Measurements from ENCODE around the gene EYS. TPM values are rescaled to one million over a fixed set of nuclear protein-coding genes. Genes with fewer than 3 reads are reported as not detected.

The EYS gene
- polyA plus RNA-seq, 6 donors from 2014 or later: 0.06 to 0.18 (median 0.07) TPM; not detected in 1

DNA sequence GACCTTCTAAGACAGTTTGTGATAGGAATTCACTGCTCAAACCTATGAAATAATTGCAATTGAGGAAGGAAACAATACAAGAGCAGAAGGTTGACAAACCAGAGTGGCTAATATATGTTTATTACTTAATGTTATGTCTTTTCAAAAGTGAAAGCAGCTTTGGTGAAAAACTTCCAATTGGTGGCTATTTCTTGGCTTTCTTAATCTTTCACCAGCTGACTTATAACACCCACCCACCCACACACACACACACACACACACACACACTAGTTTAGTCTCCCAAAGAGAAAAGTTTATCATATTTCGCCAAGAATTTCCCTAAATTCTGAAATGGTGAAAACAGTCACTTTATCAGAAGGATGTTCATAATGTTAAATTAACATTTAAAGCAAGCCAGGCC lies 583.5 kb downstream of the EYS start:
- Mint-ChIP-seq H3K9me3 (peaks cover 0 to 11% (median 3%) of the 10 kb centered on the region in 7 donors), H3K27me3 (no peaks in the 10 kb centered on the region), H3K4me3 (no peak overlapping the region), H3K4me1 (no peaks in the 10 kb centered on the region), H3K36me3 (no peaks in the 10 kb centered on the region), H3K27ac (no peak overlapping the region)
- DNase-seq (no peak), ATAC-seq (ENCODE audit: low read depth in 2 of 2) (no peak)

DNA sequence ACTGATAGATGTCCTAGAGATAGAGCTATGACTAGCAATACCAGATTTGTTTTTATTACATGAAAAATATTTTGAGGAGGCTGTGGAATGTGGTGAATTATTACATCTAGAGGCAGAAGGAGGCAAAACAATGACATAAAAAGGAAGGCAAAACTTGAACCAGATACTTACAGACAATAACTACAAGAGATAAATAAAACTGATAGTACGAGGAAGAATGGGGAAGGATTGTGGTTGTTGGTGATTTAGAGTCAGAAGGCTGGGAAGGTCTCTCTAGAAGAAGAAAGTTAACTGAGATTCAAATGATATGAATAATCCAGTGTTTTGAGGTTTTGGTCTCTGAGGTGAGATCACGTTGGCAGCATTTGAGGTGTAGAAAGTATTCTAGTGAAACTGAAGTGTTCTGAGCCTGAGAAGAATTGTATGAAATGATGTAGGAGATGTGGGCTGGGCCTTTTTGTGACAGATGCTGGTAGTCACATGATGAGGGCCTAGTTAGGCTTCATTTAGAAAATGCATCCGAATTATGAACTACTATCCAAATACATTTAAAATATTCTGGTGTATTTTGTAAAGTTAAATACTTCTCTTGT lies 589.1 kb downstream of the EYS start:
- H3K4me1 Mint-ChIP-seq: no peaks in the 10 kb centered on the region
- peaks cover 0 to 12% (median 3%) of the 10 kb centered on the region in 7 donors for H3K9me3 Mint-ChIP-seq
- no peak for DNase-seq
- H3K27me3 Mint-ChIP-seq: no peaks in the 10 kb centered on the region
- no peak overlapping the region for H3K27ac Mint-ChIP-seq
- no peaks in the 10 kb centered on the region for H3K36me3 Mint-ChIP-seq
- no peak for ATAC-seq (ENCODE audit: low read depth in 2 of 2)
- no peak overlapping the region for H3K4me3 Mint-ChIP-seq

DNA sequence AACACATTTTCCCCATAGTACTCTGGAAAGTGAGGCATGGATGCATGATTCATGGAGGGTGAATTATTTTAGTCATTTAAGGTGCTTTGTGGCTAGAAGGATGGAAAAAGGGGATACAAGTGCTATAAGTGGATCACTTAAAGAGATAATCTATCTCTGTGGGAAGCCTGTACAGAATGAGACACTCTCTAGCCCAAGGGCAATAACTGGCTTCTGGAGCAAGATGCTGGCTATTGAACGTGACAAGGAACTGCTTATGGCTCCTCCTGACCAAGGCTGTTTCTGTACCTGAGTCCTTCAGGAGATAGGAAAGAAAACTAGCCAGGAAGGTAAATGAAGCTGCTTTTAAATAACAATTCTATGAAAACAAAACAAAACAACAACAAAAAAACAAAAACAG lies 590.7 kb downstream of the EYS start:
- peaks cover 0 to 12% (median 3%) of the 10 kb centered on the region in 7 donors for H3K9me3 Mint-ChIP-seq
- no peak for DNase-seq

DNA sequence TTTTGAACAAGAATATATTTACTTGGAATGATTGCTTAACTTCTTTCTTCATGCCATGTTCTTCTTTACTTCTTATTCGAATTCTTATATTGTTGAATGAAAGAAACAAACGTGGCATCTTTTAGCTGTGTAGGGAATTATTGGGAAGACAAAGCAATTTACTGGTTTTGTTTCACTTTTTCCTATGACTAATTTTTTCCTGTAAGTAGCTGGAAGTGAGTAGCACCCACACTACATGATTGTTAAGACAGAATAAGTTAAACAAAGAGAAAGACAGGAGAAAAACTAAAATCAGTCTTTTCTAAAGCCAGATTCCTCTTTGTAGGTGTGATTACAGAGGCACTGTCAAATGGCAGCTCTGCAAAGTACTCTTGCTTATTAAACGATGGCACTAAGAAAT lies 593.4 kb downstream of the EYS start:
- Mint-ChIP-seq H3K27ac (no peak overlapping the region), H3K9me3 (peaks cover 0 to 5% (median 0%) of the 10 kb centered on the region in 7 donors), H3K4me3 (no peak overlapping the region), H3K4me1 (no peaks in the 10 kb centered on the region), H3K36me3 (no peaks in the 10 kb centered on the region), H3K27me3 (no peaks in the 10 kb centered on the region)
- ATAC-seq (ENCODE audit: low read depth in 2 of 2) (no peak), DNase-seq (no peak)

More for the DNA sequence above, 590.7 kb downstream of the EYS start:
- Mint-ChIP-seq H3K4me3 (no peak overlapping the region), H3K36me3 (no peaks in the 10 kb centered on the region), H3K4me1 (no peaks in the 10 kb centered on the region), H3K27ac (no peak overlapping the region), H3K27me3 (no peaks in the 10 kb centered on the region)
- no peak for ATAC-seq (ENCODE audit: low read depth in 2 of 2)

DNA sequence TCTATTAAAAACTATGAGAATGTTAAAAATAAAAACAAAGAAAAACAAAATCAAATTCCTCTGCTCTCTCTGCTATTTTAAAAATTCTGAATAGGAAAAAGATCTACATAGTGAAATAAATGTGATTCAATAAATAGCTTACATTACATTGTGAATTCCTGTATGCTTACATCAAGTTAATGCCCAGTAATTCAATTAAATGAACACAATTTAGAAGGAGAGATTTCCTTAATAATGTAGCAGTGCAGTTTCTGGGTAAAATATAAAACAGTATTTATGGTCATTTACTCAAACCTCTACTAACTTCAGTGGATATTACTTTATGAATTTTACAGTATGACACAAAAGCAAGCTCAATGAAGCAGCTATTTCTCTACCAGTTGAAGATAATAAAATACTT lies 594.6 kb downstream of the EYS start:
- DNase-seq: no peak
- Mint-ChIP-seq H3K4me1 (no peaks in the 10 kb centered on the region), H3K4me3 (no peak overlapping the region), H3K27ac (no peak overlapping the region), H3K36me3 (no peaks in the 10 kb centered on the region), H3K9me3 (peaks cover 0 to 3% (median 0%) of the 10 kb centered on the region in 7 donors), H3K27me3 (no peaks in the 10 kb centered on the region)
- ATAC-seq (ENCODE audit: low read depth in 2 of 2): no peak

DNA sequence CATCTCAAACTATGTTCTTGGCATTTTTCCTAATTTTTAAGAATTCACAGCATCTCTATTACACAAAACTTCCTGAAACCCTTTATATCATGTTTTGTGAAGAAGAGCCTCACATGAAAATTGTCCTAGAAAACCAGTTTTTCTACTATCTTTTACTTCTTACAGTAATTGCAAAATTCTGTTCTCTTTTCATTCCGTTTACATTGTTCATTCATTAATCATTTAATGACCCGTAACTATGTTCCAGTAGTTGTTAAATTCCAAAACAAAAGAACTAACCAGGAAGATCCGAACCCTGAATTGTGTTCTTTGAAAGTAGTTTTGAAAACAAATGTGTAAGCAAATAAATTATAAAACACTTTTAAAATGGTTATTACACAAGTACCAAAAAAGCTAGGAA lies 597.0 kb downstream of the EYS start:
- DNase-seq: no peak
- no peak overlapping the region for H3K27ac Mint-ChIP-seq
- H3K4me3 Mint-ChIP-seq: no peak overlapping the region
- H3K27me3 Mint-ChIP-seq: no peaks in the 10 kb centered on the region
- H3K9me3 Mint-ChIP-seq: peaks cover 0 to 3% (median 0%) of the 10 kb centered on the region in 7 donors
- ATAC-seq (ENCODE audit: low read depth in 2 of 2): no peak
- H3K36me3 Mint-ChIP-seq: no peaks in the 10 kb centered on the region
- no peaks in the 10 kb centered on the region for H3K4me1 Mint-ChIP-seq

DNA sequence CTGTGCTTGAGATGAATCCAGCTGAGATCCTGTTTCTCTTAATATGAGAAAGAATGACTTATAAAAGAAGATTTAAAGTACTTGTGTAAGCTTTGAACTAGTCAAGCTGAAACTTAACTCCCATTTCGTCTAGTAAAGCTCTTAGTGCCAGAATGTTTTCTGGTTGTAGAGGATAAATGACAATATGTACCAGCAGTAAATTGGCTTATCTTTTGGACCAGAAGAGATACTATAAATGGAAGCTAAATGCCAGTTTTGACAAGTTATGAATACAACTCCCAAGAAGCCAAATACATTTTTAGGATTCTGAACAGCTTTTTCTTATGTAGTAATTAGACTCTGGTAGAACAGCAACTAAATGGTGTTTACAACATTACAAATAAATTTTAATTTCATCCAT lies 608.7 kb downstream of the EYS start:
- DNase-seq (no peak), ATAC-seq (ENCODE audit: low read depth in 2 of 2) (no peak)
- Mint-ChIP-seq H3K27ac (no peak overlapping the region), H3K4me1 (no peaks in the 10 kb centered on the region), H3K9me3 (peaks cover 0 to 4% (median 0%) of the 10 kb centered on the region in 7 donors), H3K4me3 (no peak overlapping the region), H3K36me3 (no peaks in the 10 kb centered on the region), H3K27me3 (no peaks in the 10 kb centered on the region)

DNA sequence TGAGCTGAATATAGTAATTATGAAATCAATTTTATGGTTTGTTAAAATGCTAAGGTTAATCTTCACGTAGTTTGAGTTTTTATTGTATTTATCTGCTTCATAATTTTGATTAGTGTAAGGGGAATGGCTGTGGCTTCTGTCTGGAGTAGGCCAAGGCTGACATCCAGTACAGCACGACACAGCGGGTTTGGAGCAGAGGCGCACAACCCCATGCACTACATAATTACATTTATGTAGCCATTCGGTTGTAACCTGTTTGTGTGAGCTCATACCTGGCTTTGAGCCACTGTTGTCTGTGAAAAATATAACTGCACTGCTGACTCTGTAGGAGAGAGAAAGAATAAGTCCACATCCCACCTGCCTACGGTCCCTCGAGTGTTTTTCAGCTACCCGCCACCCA lies 615.5 kb downstream of the EYS start:
- H3K4me1 Mint-ChIP-seq: no peaks in the 10 kb centered on the region
- H3K36me3 Mint-ChIP-seq: no peaks in the 10 kb centered on the region
- no peak overlapping the region for H3K27ac Mint-ChIP-seq
- DNase-seq: no peak
- H3K9me3 Mint-ChIP-seq: peaks cover 3 to 20% (median 6%) of the 10 kb centered on the region in 7 donors
- no peaks in the 10 kb centered on the region for H3K27me3 Mint-ChIP-seq
- ATAC-seq (ENCODE audit: low read depth in 2 of 2): no peak
- H3K4me3 Mint-ChIP-seq: no peak overlapping the region

DNA sequence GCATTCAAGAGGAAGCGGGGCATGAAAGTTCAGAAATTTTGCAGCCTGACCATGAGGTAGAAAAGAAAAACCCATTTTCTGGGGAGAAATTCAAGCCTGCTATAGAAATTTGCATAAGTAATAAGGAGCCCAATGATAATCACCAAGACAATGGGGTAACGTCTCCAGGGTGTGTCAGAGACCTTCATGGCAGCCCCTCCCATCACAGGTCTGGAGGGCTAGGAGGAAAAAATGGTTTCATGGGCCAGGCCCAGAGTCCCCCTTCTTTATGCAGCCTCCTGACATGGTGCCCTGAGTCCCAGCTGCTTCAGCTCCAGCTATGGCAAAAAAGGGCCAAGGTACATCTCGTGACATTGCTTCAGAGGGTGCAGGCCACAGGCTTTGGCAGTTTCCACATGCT lies 618.5 kb downstream of the EYS start:
- DNase-seq: no peak
- Mint-ChIP-seq H3K4me3 (no peak overlapping the region), H3K9me3 (peaks cover 3 to 20% (median 10%) of the 10 kb centered on the region in 7 donors), H3K27me3 (no peaks in the 10 kb centered on the region), H3K27ac (no peak overlapping the region), H3K36me3 (no peaks in the 10 kb centered on the region), H3K4me1 (no peaks in the 10 kb centered on the region)
- no peak for ATAC-seq (ENCODE audit: low read depth in 2 of 2)

DNA sequence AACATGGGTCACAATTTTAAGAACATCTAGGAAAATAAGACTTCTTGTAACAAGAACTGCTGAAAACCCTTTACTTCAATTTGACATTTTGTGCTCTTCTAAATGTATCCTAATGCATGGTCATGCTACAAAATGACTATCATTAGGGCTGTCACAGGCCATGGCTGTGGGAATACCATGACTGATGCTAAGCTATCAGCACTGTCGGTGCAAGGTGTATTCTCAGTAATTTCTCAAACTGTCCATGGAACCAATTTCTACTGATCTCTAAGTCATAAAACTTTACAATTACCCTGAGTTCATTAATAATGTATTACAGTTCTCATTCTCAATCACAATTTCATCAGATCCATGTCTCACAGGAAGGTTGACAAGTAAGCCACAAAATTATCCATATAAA lies 625.3 kb downstream of the EYS start:
- Mint-ChIP-seq H3K9me3 (peaks cover 0 to 4% (median 2%) of the 10 kb centered on the region in 7 donors), H3K4me3 (no peak overlapping the region), H3K36me3 (no peaks in the 10 kb centered on the region), H3K27ac (no peak overlapping the region), H3K27me3 (no peaks in the 10 kb centered on the region), H3K4me1 (no peaks in the 10 kb centered on the region)
- no peak for DNase-seq
- no peak for ATAC-seq (ENCODE audit: low read depth in 2 of 2)

DNA sequence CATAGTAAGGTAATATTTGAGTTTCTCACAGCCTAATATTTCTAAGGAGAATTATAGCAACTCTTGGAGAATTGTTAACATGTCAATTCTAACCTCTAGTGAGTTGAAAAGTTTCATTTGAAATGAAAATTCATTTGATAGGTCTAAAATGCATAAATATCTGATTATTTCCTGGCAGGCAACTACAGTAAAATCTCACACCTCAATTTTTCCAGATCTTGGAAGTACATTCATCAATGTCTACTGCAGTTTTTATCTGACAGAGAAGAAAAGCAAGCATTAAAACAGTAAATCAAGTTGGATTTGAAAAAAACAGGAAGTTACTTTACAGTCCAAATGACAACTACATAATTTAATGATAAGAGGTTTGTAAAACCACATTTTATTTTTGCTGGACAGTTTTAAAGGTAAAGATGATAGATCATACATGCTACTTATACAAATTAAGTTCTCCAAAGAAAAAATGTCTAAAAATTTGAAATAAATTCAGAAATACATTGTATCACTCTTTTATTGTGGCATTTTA lies 631.3 kb downstream of the EYS start:
- Mint-ChIP-seq H3K36me3 (no peaks in the 10 kb centered on the region), H3K4me1 (no peaks in the 10 kb centered on the region), H3K9me3 (peaks cover 0 to 5% (median 2%) of the 10 kb centered on the region in 7 donors), H3K4me3 (no peak overlapping the region), H3K27me3 (no peaks in the 10 kb centered on the region), H3K27ac (no peak overlapping the region)
- ATAC-seq (ENCODE audit: low read depth in 2 of 2) (no peak), DNase-seq (no peak)

DNA sequence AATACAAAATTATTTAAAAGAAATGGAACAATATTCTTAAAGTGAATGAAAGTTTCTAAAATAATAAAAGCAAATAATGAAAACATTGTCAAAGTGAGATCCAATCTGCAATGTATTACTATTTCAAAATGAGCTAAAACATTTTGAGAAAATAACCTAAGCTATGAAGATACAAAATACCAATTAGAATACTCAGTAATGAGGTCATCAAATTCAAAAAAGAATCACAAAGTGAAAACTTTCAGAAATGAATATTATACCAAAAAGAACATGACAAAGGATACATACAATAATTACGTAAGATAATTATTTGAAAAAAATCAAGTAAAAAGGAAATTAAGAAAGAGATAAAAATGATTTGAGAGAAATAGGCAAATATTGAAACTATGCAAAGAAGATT lies 634.5 kb downstream of the EYS start:
- DNase-seq (no peak), ATAC-seq (ENCODE audit: low read depth in 2 of 2) (no peak)
- no peak overlapping the region for H3K27ac Mint-ChIP-seq
- no peaks in the 10 kb centered on the region for H3K27me3 Mint-ChIP-seq
- H3K36me3 Mint-ChIP-seq: no peaks in the 10 kb centered on the region
- H3K9me3 Mint-ChIP-seq: peaks cover 0 to 17% (median 2%) of the 10 kb centered on the region in 7 donors
- H3K4me1 Mint-ChIP-seq: no peaks in the 10 kb centered on the region
- no peak overlapping the region for H3K4me3 Mint-ChIP-seq

DNA sequence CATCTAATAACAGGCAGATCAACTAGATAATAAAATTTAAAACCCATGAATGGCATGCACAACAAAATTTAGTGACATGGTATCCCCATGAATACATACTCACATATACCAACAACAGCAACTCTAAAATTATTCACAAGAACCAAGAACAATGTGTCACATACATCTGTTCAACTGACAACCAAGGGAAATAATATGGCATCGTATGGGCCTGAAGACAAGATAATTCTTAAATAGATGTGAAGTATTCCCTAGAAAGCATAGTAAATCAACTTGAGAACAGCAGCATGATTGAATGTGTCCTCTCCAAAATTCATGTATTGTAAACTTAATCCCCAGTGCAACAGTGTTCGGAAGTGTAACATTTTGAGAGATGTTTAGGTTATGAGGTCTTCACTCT lies 635.5 kb downstream of the EYS start:
- no peaks in the 10 kb centered on the region for H3K4me1 Mint-ChIP-seq
- no peaks in the 10 kb centered on the region for H3K27me3 Mint-ChIP-seq
- no peaks in the 10 kb centered on the region for H3K36me3 Mint-ChIP-seq
- DNase-seq: no peak
- H3K27ac Mint-ChIP-seq: peak overlapping the region in 1 of 6 donors; percentile 30
- peaks cover 0 to 17% (median 3%) of the 10 kb centered on the region in 7 donors for H3K9me3 Mint-ChIP-seq
- no peak overlapping the region for H3K4me3 Mint-ChIP-seq
- ATAC-seq (ENCODE audit: low read depth in 2 of 2): no peak

DNA sequence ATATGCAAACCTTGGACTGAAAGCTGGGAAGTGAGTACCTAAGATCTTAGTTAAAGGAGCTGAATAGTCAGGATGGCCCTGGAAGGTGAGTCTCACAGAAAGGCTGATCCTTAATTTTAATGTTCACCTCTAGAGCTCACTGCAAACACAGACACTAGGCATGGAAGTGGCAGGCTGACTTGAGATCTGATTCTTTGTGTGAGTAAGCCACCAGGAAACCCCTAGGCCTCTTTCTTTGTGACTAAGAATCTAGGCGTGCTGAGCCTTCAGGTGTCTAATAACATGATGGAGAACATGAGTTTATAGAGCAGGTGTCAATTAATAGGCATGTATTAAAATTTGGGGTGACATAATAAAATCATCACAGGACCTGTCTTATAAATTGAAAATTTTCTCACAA lies 642.2 kb downstream of the EYS start:
- no peaks in the 10 kb centered on the region for H3K4me1 Mint-ChIP-seq
- ATAC-seq (ENCODE audit: low read depth in 2 of 2) (no peak), DNase-seq (no peak)
- no peak overlapping the region for H3K27ac Mint-ChIP-seq
- H3K4me3 Mint-ChIP-seq: no peak overlapping the region
- no peaks in the 10 kb centered on the region for H3K27me3 Mint-ChIP-seq
- H3K36me3 Mint-ChIP-seq: no peaks in the 10 kb centered on the region
- H3K9me3 Mint-ChIP-seq: peaks cover 0 to 16% (median 2%) of the 10 kb centered on the region in 7 donors

DNA sequence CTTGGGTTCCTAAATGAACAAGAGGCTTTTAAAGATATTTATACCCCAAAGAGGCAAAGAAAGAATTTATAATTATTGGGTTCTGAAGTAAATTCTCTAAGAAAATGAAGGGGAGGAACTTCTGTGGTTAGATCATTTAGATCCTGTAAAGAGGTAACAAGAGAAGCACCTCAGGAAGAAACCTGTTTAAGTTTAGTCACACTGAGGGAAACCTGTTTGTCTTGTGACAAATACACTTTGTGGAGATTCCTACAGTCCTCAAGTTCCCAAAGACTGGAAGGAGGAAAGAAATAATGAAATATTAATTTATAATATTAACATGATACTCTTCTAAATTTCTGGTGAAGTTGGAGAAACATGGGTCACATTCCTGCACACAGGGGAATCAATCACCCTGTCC lies 647.5 kb downstream of the EYS start:
- Mint-ChIP-seq H3K36me3 (no peaks in the 10 kb centered on the region), H3K4me1 (no peaks in the 10 kb centered on the region), H3K27me3 (no peaks in the 10 kb centered on the region), H3K27ac (no peak overlapping the region), H3K4me3 (no peak overlapping the region), H3K9me3 (peaks cover 0 to 7% (median 0%) of the 10 kb centered on the region in 7 donors)
- no peak for DNase-seq
- ATAC-seq (ENCODE audit: low read depth in 2 of 2): no peak

All from naive B cell (primary cell).